DND-41 (cell line): Measurements from ENCODE around the gene S100A16.

Experiments
- ATAC-seq: fragments of 200-7000 bp; cut with Tn5 transposase; 3 replicates; pipeline ENCODE4 v1.9.1; 2021; ENCODE audit warnings: low read depth; ENCODE audit not compliant: insufficient read depth
- DNase-seq: peaks from one replicate; pipeline ENCODE4 v3.0.0-alpha.2; 2020
- H2AFZ ChIP-seq: 2 replicates; pipeline ENCODE4 v1.6.0; 2012; ENCODE audit warnings: low read depth, low read length
- H3K27ac ChIP-seq: 2 replicates; pipeline ENCODE4 v1.5.1; 2012; ENCODE audit warnings: low read length, inconsistent platforms
- H3K27me3 ChIP-seq: fragments of 200-600 bp; sonication (generic); 2 replicates; pipeline ENCODE4 v1.6.0; 2012; ENCODE audit warnings: low read length, mild to moderate bottlenecking, inconsistent platforms; ENCODE audit not compliant: insufficient read depth, poor library complexity
- H3K36me3 ChIP-seq: 2 replicates; pipeline ENCODE4 v1.5.1; 2012; ENCODE audit warnings: low read length, inconsistent platforms; ENCODE audit not compliant: insufficient read depth
- H3K4me1 ChIP-seq: 2 replicates; pipeline ENCODE4 v1.5.1; 2012; ENCODE audit warnings: mild to moderate bottlenecking, low read length; ENCODE audit not compliant: insufficient read depth
- H3K4me2 ChIP-seq: 2 replicates; pipeline ENCODE4 v1.6.0; 2012; ENCODE audit warnings: mild to moderate bottlenecking, moderate library complexity, low read length, inconsistent platforms; ENCODE audit not compliant: insufficient read depth
- H3K4me3 ChIP-seq, 2 experiments: fragments of 200-600 bp in 1 of 2; shearing (Covaris generic) in 1 of 2; 2 replicates each; pipeline ENCODE4 v1.5.1; 2012 to 2016; ENCODE audit warnings: inconsistent platforms in 2 of 2, low read length in 2 of 2, mild to moderate bottlenecking in 2 of 2, low read depth in 1 of 2, moderate library complexity in 1 of 2
- H3K79me2 ChIP-seq: 2 replicates; pipeline ENCODE4 v1.6.0; 2012; ENCODE audit warnings: low read length, inconsistent platforms; ENCODE audit not compliant: insufficient read depth
- H3K9ac ChIP-seq: 2 replicates; pipeline ENCODE4 v1.6.0; 2012; ENCODE audit warnings: low read depth, mild to moderate bottlenecking, inconsistent platforms, low read length, moderate library complexity
- H3K9me3 ChIP-seq: 2 replicates; pipeline ENCODE4 v1.5.1; 2012; ENCODE audit warnings: low read length, moderate library complexity, mild to moderate bottlenecking, inconsistent platforms; ENCODE audit not compliant: insufficient read depth, severe bottlenecking
- H4K20me1 ChIP-seq: 2 replicates; pipeline ENCODE4 v1.6.0; 2012; ENCODE audit warnings: low read length; ENCODE audit not compliant: insufficient read depth
- CTCF ChIP-seq: IDR thresholded peaks from 2 replicates; pipeline ENCODE4 v1.5.1; 2012; ENCODE audit warnings: borderline replicate concordance, low read length, moderate library complexity, mild to moderate bottlenecking; ENCODE audit not compliant: poor library complexity, severe bottlenecking; ENCODE audit errors: extremely low read depth
- EZH2 ChIP-seq: IDR thresholded peaks from 3 replicates; pipeline ENCODE4 v1.6.1; 2012; ENCODE audit warnings: borderline replicate concordance, low read depth, mild to moderate bottlenecking, moderate library complexity, low read length, inconsistent platforms; ENCODE audit not compliant: severe bottlenecking

S100A16 gene

GRCh38 chr1:153623101-153623500 is 10.2 kb upstream of the S100A16 start:
- Histone ChIP-seq H3K79me2 (no peaks in the 10 kb centered on the region), H2AFZ (peak overlapping the region; percentile 25; the same call in 1 of the 2 replicates), H3K36me3 (no peaks in the 10 kb centered on the region), H3K4me3 (no peak overlapping the region), H3K27me3 (no peaks in the 10 kb centered on the region), H3K4me2 (no peak overlapping the region), H3K9ac (no peak overlapping the region), H4K20me1 (no peaks in the 10 kb centered on the region), H3K27ac (no peak overlapping the region), H3K4me1 (no peaks in the 10 kb centered on the region), H3K9me3 (no peaks in the 10 kb centered on the region)
- ATAC-seq = no peak
- no peak for DNase-seq
- TF ChIP-seq EZH2 (no peak), CTCF (no peak)

DNA sequence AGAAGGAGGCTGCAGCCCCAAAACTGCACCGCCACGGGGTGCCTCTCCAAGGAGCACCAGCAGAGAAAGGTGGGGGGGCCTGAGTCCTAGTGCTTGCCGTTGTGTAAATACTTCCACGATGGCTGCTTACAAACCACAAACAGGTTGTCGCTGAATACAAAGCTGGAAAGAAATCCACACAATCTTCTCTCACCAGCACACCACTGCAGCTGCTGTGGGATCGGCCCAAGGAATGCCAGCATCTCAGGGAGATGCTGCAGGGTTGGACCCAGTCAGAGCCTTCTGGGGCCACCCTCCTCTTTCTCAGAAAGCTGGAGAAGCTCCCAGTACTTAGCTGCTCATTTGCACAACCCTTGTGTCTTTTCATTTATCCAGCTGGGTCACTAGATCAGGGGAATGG is 6.2 kb upstream of the S100A16 start:
- Histone ChIP-seq H2AFZ (no peak overlapping the region), H3K9me3 (no peaks in the 10 kb centered on the region), H3K4me1 (no peaks in the 10 kb centered on the region), H3K79me2 (no peaks in the 10 kb centered on the region), H3K27ac (no peak overlapping the region), H3K4me3 (no peak overlapping the region), H3K9ac (no peak overlapping the region), H3K27me3 (no peaks in the 10 kb centered on the region), H3K4me2 (no peak overlapping the region), H3K36me3 (no peaks in the 10 kb centered on the region), H4K20me1 (no peaks in the 10 kb centered on the region; the same call in 1 of the 2 replicates)
- no peak for ATAC-seq
- DNase-seq = no peak
- no peak for TF ChIP-seq EZH2
- TF ChIP-seq CTCF = no peak

GRCh38 chr1:153617663-153618062 is 4.7 kb upstream of the S100A16 start:
- H3K4me1 ChIP-seq = no peaks in the 10 kb centered on the region
- H3K9me3 ChIP-seq = no peaks in the 10 kb centered on the region
- H3K79me2 ChIP-seq = no peaks in the 10 kb centered on the region
- H3K4me2 ChIP-seq = no peak overlapping the region
- H3K4me3 ChIP-seq = no peak overlapping the region
- no peaks in the 10 kb centered on the region for H3K27me3 ChIP-seq
- ATAC-seq = peak; percentile 83
- no peak overlapping the region for H3K27ac ChIP-seq
- H4K20me1 ChIP-seq = no peaks in the 10 kb centered on the region; the same call in 1 of the 2 replicates
- H3K36me3 ChIP-seq = no peaks in the 10 kb centered on the region
- peak overlapping the region; percentile 17; the same call in 1 of the 2 replicates for H2AFZ ChIP-seq
- peak; percentile 63 for TF ChIP-seq CTCF
- no peak for TF ChIP-seq EZH2
- DNase-seq = peak; percentile 53
- no peak overlapping the region for H3K9ac ChIP-seq

- Histone ChIP-seq H3K9ac (no peak overlapping the region), H3K79me2 (no peaks in the 10 kb centered on the region), H3K27me3 (no peaks in the 10 kb centered on the region), H3K4me3 (no peak overlapping the region), H4K20me1 (no peaks in the 10 kb centered on the region; the same call in 1 of the 2 replicates), H3K9me3 (no peaks in the 10 kb centered on the region), H3K4me1 (no peaks in the 10 kb centered on the region), H3K36me3 (no peaks in the 10 kb centered on the region), H3K27ac (no peak overlapping the region), H3K4me2 (no peak overlapping the region), H2AFZ (no peak overlapping the region)
- no peak for TF ChIP-seq CTCF
- no peak for TF ChIP-seq EZH2
- no peak for ATAC-seq
- no peak for DNase-seq
Observed at GRCh38 chr1:153616917-153617311, 4.0 kb upstream of the S100A16 start.
